Neutrophil (primary cell): ENCODE results near the gene SLC9A9.

Experiments used
- H3K27ac ChIP-seq: fragments of 200-600 bp; sonication (generic); 2 replicates; pipeline ENCODE4 v1.5.1; 2016; ENCODE audit warnings: mild to moderate bottlenecking, moderate library complexity
- H3K27me3 ChIP-seq: fragments of 200-600 bp; sonication (generic); 2 replicates; pipeline ENCODE4 v1.6.0; 2016; ENCODE audit warnings: mild to moderate bottlenecking
- H3K36me3 ChIP-seq: fragments of 200-600 bp; sonication (generic); 2 replicates; pipeline ENCODE4 v1.5.1; 2017
- H3K4me1 ChIP-seq, 2 experiments: fragments of 200-600 bp in 1 of 2; sonication (generic) in 1 of 2; 1 replicate in 1 of 2; 2 replicates in 1 of 2; pipeline versions ENCODE4 v1.5.1 to v1.6.1; 2013 to 2016; ENCODE audit warnings: low read depth in 1 of 2, low read length in 1 of 2, mild to moderate bottlenecking in 1 of 2, moderate library complexity in 1 of 2; ENCODE audit not compliant: control insufficient read depth in 1 of 2, insufficient read depth in 1 of 2
- H3K4me3 ChIP-seq, 2 experiments: fragments of 200-600 bp in 1 of 2; sonication (generic) in 1 of 2; 1 replicate in 1 of 2; 2 replicates in 1 of 2; pipeline ENCODE4 v1.5.1; 2013 to 2016; ENCODE audit warnings: low read depth in 1 of 2, low read length in 1 of 2, mild to moderate bottlenecking in 1 of 2, moderate library complexity in 1 of 2
- H3K9me3 ChIP-seq: fragments of 200-600 bp; sonication (generic); 2 replicates; pipeline ENCODE4 v1.5.1; 2016
- CTCF ChIP-seq: fragments of 200-600 bp; sonication (generic); IDR thresholded peaks from 2 replicates; pipeline ENCODE4 v1.5.1; 2016; ENCODE audit warnings: antibody characterized with exemption

SLC9A9 gene

GRCh38 chr3:143839980-143840379 is 8.3 kb downstream of the SLC9A9 start:
- H3K4me1 ChIP-seq = no peaks in the 10 kb centered on the region
- no peaks in the 10 kb centered on the region for H3K9me3 ChIP-seq
- no peak overlapping the region for H3K27ac ChIP-seq
- H3K36me3 ChIP-seq = no peaks in the 10 kb centered on the region
- H3K4me3 ChIP-seq = no peak overlapping the region
- H3K27me3 ChIP-seq = peaks cover 3% of the 10 kb centered on the region
- no peak for TF ChIP-seq CTCF

GRCh38 chr3:143837076-143837475 is 11.2 kb downstream of the SLC9A9 start:
- Histone ChIP-seq H3K36me3 (no peaks in the 10 kb centered on the region), H3K27ac (no peak overlapping the region), H3K27me3 (no peaks in the 10 kb centered on the region), H3K9me3 (no peaks in the 10 kb centered on the region), H3K4me3 (no peak overlapping the region), H3K4me1 (no peaks in the 10 kb centered on the region)
- no peak for TF ChIP-seq CTCF

GRCh38 chr3:143835312-143835711 is 13.0 kb downstream of the SLC9A9 start:
- no peak overlapping the region for H3K27ac ChIP-seq
- no peak for TF ChIP-seq CTCF
- H3K4me1 ChIP-seq = no peaks in the 10 kb centered on the region
- H3K9me3 ChIP-seq = no peaks in the 10 kb centered on the region
- no peaks in the 10 kb centered on the region for H3K27me3 ChIP-seq
- no peaks in the 10 kb centered on the region for H3K36me3 ChIP-seq
- H3K4me3 ChIP-seq = no peak overlapping the region

GRCh38 chr3:143832433-143832832 is 15.8 kb downstream of the SLC9A9 start:
- TF ChIP-seq CTCF = no peak
- Histone ChIP-seq H3K9me3 (no peaks in the 10 kb centered on the region), H3K36me3 (no peaks in the 10 kb centered on the region), H3K4me1 (no peaks in the 10 kb centered on the region), H3K4me3 (no peak overlapping the region), H3K27ac (no peak overlapping the region), H3K27me3 (no peaks in the 10 kb centered on the region)

- Histone ChIP-seq H3K27ac (no peak overlapping the region), H3K9me3 (no peaks in the 10 kb centered on the region), H3K27me3 (no peaks in the 10 kb centered on the region), H3K4me1 (peaks cover 0 to 1% of the 10 kb centered on the region in 2 experiments), H3K36me3 (no peaks in the 10 kb centered on the region), H3K4me3 (no peak overlapping the region)
- TF ChIP-seq CTCF = no peak
Observed at GRCh38 chr3:143831994-143832393, 16.3 kb downstream of the SLC9A9 start.

- no peak for TF ChIP-seq CTCF
- H3K36me3 ChIP-seq = no peaks in the 10 kb centered on the region
- no peaks in the 10 kb centered on the region for H3K9me3 ChIP-seq
- H3K27ac ChIP-seq = no peak overlapping the region
- no peaks in the 10 kb centered on the region for H3K27me3 ChIP-seq
- no peak overlapping the region for H3K4me3 ChIP-seq
- H3K4me1 ChIP-seq = peaks cover 4 to 9% of the 10 kb centered on the region in 2 experiments
Observed at GRCh38 chr3:143831208-143831607, 17.1 kb downstream of the SLC9A9 start.
